HL-60 (cell line): ENCODE results near the gene DLD.

ENCODE experiments used
- GABPA ChIP-seq: IDR thresholded peaks from 2 replicates; pipeline ENCODE4 v1.6.1; 2012; ENCODE audit warnings: low read depth
- POLR2AphosphoS5 ChIP-seq: IDR thresholded peaks from 2 replicates; pipeline ENCODE4 v1.6.1; 2012; ENCODE audit warnings: low read depth
- TF ChIP-seq, protein P1 (sequence below): IDR thresholded peaks from one replicate; pipeline ENCODE4 v1.5.1; 2011; ENCODE audit warnings: low read length, control low read depth, inconsistent platforms; ENCODE audit not compliant: insufficient read depth
- TF ChIP-seq, protein P2 (sequence below): IDR thresholded peaks from 2 replicates; pipeline ENCODE4 v1.6.1; 2012; ENCODE audit warnings: low read depth; ENCODE audit not compliant: insufficient replicate concordance

DNA sequence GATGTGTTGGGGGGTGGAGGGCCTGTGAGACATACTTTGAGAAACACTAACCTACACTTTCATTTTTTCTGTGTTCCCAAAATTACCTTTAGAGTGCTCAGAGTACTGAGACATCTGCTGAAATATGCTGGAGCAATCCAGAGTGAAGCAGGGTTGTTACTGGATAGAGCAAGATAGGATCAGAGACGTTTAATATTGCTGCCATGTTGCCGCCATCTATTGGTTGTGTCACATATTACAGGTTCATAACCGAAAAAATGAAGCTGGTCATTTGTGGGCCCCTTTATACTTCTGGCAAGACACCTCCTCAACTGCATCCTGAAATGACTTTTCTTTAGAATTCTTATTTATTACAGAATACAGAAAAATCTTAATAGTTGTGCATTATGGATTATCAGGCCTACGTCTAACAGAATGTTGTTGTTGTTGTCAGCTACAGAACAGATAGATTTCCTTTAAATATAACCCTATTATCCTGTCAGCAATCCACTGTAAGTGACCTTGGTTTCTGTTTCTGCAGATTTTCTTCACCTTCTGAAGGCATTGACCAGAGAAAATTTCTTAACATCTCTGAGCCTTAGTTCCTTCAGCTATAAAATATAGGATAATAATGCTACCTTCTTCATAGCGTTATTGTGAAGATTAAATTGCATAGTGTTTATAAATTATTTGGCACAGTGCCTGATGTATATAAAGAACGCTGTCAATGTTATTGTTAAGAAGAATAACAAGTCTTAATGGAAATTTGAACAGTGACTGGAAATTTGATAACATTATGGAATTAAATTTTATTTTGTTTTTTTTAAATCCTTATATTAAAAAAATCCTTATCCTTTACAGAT is 16.2 kb upstream of the DLD start:
- TF ChIP-seq, protein P1, sequence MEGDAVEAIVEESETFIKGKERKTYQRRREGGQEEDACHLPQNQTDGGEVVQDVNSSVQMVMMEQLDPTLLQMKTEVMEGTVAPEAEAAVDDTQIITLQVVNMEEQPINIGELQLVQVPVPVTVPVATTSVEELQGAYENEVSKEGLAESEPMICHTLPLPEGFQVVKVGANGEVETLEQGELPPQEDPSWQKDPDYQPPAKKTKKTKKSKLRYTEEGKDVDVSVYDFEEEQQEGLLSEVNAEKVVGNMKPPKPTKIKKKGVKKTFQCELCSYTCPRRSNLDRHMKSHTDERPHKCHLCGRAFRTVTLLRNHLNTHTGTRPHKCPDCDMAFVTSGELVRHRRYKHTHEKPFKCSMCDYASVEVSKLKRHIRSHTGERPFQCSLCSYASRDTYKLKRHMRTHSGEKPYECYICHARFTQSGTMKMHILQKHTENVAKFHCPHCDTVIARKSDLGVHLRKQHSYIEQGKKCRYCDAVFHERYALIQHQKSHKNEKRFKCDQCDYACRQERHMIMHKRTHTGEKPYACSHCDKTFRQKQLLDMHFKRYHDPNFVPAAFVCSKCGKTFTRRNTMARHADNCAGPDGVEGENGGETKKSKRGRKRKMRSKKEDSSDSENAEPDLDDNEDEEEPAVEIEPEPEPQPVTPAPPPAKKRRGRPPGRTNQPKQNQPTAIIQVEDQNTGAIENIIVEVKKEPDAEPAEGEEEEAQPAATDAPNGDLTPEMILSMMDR = peak; percentile 49
- TF ChIP-seq, protein P2, sequence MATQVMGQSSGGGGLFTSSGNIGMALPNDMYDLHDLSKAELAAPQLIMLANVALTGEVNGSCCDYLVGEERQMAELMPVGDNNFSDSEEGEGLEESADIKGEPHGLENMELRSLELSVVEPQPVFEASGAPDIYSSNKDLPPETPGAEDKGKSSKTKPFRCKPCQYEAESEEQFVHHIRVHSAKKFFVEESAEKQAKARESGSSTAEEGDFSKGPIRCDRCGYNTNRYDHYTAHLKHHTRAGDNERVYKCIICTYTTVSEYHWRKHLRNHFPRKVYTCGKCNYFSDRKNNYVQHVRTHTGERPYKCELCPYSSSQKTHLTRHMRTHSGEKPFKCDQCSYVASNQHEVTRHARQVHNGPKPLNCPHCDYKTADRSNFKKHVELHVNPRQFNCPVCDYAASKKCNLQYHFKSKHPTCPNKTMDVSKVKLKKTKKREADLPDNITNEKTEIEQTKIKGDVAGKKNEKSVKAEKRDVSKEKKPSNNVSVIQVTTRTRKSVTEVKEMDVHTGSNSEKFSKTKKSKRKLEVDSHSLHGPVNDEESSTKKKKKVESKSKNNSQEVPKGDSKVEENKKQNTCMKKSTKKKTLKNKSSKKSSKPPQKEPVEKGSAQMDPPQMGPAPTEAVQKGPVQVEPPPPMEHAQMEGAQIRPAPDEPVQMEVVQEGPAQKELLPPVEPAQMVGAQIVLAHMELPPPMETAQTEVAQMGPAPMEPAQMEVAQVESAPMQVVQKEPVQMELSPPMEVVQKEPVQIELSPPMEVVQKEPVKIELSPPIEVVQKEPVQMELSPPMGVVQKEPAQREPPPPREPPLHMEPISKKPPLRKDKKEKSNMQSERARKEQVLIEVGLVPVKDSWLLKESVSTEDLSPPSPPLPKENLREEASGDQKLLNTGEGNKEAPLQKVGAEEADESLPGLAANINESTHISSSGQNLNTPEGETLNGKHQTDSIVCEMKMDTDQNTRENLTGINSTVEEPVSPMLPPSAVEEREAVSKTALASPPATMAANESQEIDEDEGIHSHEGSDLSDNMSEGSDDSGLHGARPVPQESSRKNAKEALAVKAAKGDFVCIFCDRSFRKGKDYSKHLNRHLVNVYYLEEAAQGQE = no peak
- TF ChIP-seq POLR2AphosphoS5 (no peak), GABPA (no peak)
